ENCODE measurements around the gene POLE4.

GRCh38 chr2:74948779-74949178 lies 9.7 kb upstream of the POLE4 start:
- TF ChIP-seq CTCF (conservative IDR thresholded peaks at IDR 0.05 in 1 of 2, IDR thresholded peaks at IDR 0.05 in 1 of 2; ENCODE audit: low read depth in 1 of 2, low read length in 2 of 2) = no peak
- TF ChIP-seq EZH2 (IDR thresholded peaks at IDR 0.05; ENCODE audit: low read length, missing control alignments) = no peak

Measured in fibroblast of lung (primary cell).